H54 (cell line): Measurements from ENCODE around the gene CHAC1.

Experiments
- DNase-seq: peaks from one replicate; pipeline ENCODE4 v3.0.0; 2011; ENCODE audit warnings: low spot score, mixed read lengths; ENCODE audit not compliant: insufficient read length
- FAIRE-seq: peaks from 3 replicates; lab custom pipeline; 2011; peaks lifted over from hg19 to GRCh38; lab: Jason Lieb, UNC
- POLR2A ChIP-seq: IDR thresholded peaks from 2 replicates; pipeline ENCODE4 v1.6.1; 2011; ENCODE audit warnings: low read depth, mild to moderate bottlenecking, low read length

The CHAC1 gene

DNA sequence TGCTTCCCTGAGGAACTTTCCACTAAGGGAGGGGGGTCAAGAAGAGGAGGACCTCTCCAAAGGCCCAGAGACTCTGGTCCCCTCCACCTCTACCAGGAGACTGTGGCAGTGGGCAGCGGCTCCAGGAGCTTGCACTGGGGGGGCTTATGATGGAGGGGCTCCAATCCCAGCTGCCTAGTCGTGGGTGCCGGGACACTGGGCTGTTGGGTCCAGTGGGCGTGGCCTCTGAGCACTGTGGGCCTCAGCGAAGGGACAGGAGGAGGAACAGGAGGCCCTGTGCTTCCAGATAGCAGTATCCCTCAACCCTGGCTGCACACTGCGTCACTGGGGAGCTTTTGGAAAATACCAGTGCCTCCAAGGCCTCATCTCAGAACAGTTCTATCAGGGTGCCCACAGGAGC, 37.6 kb upstream of the CHAC1 start:
- TF ChIP-seq POLR2A, result no peak
- FAIRE-seq, result no peak
- no peak for DNase-seq

- no peak for DNase-seq
- no peak for TF ChIP-seq POLR2A
- FAIRE-seq, result no peak
These were observed 35.7 kb upstream of the CHAC1 start for GRCh38 chr15:40917585-40917984.

GRCh38 chr15:40918146-40918798, 35.0 kb upstream of the CHAC1 start:
- no peak for TF ChIP-seq POLR2A
- no peak for FAIRE-seq
- no peak for DNase-seq

DNA sequence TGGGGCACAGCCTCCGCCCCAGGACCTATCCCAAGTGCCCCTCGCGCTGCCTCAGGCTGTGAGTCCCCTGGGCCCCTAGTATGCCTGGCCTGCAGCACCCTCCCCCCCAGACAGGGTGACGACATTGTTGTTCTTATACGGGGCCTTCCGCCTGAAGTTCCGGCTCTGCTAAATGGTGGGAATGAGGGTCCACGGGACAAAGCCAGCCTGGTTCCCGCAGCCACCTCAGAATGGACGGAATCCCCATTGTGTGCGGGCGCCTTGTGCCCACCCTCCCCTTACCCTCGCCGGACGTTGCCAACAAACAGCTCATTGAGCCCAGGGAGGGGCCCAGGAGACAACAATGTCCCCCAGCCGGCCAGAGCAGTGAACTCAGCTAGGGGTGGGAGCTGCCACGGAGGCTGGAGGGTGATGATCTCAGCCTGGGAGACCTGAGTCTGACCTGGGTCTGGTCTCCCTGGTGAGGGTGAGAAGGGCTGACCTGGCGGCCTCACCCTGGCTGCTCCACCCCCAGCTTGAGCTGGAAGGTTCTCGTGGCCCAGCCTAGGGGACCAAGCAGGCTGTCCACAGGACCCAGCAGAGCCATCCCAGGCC, 34.4 kb upstream of the CHAC1 start:
- DNase-seq (no peak), FAIRE-seq (no peak)
- no peak for TF ChIP-seq POLR2A

DNA sequence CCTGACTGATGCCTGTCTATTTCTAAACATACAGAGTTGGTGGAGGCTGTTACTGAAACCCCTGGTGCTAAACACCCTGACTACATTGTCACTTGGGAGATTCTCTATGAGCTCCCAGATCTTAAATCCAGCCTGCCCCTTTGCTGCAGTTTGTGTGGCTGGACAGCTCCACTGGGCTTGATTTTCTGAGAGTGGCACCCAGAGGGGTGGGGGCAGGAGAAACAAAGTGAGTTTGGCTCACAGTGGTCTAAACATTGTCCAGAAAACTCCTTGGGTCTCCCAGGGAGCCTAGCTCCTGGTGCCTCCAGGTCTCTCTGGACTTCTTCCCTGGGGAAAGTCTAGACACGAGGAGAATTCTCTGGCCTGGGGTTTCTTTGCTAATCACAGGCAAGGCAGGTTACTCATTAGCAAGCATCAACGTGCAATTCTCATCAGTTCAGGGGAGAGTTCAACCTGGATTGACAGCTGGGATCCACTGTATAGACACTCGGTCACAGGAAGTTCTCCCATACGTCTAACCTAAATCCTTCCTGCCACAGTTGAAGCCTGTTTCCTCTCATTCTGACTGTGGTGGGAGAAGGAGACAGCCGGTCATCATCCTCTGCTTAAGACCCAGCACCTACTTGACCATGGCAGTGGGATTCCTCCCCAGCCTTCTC, 31.2 kb upstream of the CHAC1 start:
- TF ChIP-seq POLR2A, result no peak
- FAIRE-seq (no peak), DNase-seq (no peak)

DNA sequence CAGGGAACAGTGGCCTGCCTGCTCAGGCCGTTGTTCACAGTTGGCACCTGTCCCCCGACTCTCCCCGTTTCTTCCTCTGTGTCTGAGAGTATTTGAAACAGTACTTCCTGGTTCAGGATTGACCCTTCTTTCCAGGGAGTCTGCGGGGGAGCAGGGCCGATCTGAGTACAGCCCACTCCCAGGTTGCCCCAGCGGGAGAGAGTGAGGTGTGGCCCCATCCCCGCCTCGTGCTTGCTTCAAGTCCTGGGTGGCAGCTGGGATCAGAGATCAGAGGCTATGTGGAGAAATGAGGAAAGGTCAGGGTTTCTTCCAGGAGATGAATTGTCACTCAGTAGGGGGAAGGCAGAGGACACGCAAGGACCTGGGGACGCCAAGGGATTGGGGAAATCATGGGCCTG, 30.7 kb upstream of the CHAC1 start:
- no peak for FAIRE-seq
- TF ChIP-seq POLR2A, result no peak
- DNase-seq, result no peak

- no peak for DNase-seq
- FAIRE-seq, result no peak
- TF ChIP-seq POLR2A, result no peak
These were observed 29.7 kb upstream of the CHAC1 start for GRCh38 chr15:40923551-40923950.

- no peak for TF ChIP-seq POLR2A
- no peak for DNase-seq
- no peak for FAIRE-seq
These were observed 27.8 kb upstream of the CHAC1 start for GRCh38 chr15:40925495-40925862.

DNA sequence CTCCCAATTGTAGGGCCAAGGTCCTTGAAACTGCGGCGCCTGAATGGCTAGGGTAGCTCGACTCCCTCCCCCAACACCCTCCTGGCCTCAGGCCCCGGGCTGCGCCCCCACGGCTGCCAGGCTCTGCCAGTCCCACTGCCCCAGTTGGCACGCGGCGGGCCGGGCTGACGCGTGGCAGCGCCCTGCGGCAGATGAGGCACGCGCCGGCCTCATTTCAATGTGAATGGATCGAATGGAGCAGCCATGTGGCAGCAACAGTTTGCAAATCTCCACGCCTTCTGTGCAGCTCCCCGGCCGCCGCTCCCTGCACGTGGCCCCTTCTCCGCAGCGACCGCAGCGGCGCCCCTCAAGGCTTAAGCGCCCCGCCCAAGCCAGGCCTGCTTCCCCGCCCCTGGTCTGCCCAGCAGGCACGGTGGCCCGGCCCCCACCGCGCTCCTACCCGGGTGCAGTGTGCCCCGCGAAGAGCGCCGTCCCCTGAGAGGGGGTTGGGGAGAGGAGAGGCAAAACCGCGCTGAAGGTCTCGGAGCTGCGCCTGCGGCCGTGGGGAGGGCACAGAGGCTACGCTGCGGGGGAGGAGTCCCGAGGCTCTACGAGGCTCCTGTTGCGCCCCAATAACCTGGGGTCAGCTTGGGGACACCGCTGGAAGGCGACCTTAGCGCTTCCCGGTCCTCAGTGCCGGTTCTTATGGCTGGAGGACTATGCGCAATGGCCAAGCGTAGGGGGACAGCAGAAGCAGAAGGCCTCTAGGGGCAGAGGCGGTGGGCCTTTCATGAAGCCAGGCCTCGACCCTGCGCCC, 27.2 kb upstream of the CHAC1 start:
- no peak for FAIRE-seq
- no peak for DNase-seq
- TF ChIP-seq POLR2A, result no peak

DNA sequence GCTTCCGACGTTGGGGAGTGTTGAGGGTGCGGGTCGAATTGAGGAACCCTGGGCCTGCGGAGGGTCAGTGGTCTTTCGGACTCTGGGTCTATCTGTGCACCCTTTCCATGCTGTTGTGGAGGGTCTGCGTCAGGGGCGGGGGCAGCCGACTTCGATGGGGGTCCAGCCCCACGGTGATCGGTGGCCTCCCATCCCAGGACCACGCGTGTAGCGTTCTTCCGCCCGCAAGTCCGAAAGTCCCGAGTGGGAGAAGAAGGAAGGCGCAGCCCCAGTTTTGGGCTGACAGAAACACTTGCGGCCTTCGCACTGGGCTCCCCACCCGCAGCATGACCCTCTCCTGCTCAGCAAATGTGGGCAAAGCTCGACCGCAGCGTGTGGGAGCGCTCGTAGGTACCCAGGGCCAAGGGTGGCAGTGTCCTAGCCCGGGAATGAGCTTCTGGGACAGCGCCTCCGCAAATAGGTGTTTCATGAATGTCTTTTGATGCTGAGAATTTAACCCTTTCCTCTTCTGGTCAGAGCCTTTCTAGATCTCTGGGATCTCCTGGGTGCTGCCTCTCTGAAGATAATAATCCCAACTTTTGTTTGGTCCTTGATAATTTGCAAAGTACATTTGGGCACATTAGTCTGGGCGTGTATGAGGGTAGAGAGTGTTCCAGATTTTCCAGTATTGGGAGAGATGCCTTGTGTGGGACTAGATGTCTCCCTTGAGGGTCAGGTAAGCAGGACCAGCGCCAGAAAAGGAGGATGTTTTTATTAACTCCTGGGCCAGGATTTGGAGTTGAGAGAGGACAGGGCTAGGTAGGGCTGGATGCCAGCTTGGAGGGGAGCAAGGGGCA, 26.4 kb upstream of the CHAC1 start:
- FAIRE-seq (no peak), DNase-seq (no peak)
- TF ChIP-seq POLR2A, result no peak

DNA sequence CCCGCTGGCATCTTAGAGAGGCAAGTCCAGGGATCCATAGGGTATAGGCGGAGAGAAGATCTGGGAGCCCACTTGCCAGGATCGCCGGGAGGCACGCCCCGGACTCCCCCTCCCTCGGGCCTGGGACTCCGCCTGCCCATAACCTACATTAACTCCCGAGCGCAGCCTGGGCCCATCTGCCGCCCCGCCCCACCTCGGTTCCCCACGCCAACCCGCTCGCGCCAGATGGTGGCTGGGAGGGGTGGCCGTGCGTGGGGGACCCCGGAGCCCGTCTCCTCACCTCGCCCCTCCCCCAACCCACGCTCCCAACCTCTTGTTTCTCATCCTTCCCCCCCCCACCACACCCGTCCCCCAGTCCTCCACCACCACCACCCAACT, 25.8 kb upstream of the CHAC1 start:
- no peak for TF ChIP-seq POLR2A
- DNase-seq, result no peak
- no peak for FAIRE-seq

DNA sequence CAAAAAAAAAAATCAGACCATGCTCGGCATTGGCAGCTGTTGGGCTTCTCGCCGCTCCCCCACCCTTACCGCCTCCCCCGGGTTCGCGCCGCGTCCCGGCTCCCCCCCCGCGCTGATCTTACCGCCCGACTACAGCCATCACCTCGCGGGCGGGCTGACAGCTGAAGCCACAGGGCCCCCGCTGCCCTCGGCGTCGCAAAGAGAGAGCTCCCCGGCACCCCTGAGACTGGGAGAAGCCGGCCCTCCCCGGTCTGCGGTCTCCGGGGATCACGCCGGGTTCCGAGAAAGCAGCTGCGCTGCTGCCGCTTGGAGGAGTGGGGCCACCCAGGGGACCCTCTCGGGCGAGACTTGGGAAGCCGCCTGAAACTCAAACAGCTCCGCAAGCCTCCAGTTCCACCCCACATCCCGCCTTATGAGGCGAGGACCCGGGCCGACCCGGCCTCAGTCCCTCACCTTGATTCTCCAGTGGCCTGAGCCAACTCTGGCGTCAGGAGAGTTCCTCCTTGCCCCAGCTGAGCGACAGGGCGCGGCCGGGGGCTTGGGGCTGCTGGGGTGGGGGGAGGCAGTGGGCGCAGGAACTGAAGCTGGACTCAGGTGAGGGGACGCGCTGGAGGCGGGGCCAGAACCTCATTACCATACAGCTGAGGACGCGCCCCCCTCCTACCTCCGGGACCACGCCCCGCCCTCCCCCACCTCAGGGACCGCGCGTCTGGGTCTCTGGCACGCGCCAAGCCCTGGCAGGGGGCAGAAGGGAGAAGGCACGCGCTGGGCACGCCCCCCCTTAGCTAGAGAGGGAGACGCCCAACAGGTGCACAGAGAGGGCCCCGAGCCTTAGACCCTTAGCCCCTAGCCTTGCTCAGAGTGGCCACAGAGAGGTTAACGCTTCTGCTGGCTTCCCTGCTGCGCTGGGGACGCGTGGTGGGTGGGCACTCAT, 25.1 kb upstream of the CHAC1 start:
- FAIRE-seq (no peak), DNase-seq (no peak)
- no peak for TF ChIP-seq POLR2A
